RWPE2 (cell line): ENCODE data around the gene INPP5A.

Experiments used
- ATAC-seq: fragments of 200-7000 bp; cut with Tn5 transposase; 3 replicates; pipeline ENCODE4 v1.9.1; 2021; ENCODE audit warnings: low read depth
- DNase-seq: peaks from one replicate; pipeline ENCODE4 v3.0.0-alpha.2; 2020; ENCODE audit warnings: low spot score
- H3K27ac ChIP-seq: fragments of 450-650 bp; 2 replicates; pipeline ENCODE4 v1.5.1; 2017; ENCODE audit warnings: mild to moderate bottlenecking; ENCODE audit not compliant: poor library complexity, severe bottlenecking
- H3K27me3 ChIP-seq: fragments of 250-450 bp; sonication (Bioruptor Pico); 2 replicates; pipeline ENCODE4 v1.5.1; 2021; ENCODE audit warnings: mild to moderate bottlenecking, moderate library complexity; ENCODE audit not compliant: insufficient read depth, poor library complexity, severe bottlenecking
- H3K36me3 ChIP-seq: fragments of 250-450 bp; sonication (Bioruptor Pico); 2 replicates; pipeline ENCODE4 v1.5.1; 2020; ENCODE audit warnings: low read depth, mild to moderate bottlenecking, moderate library complexity
- H3K4me1 ChIP-seq: fragments of 250-450 bp; sonication (Bioruptor Pico); 2 replicates; pipeline ENCODE4 v1.5.1; 2021; ENCODE audit warnings: mild to moderate bottlenecking, moderate library complexity; ENCODE audit not compliant: insufficient read depth, poor library complexity, severe bottlenecking
- H3K4me3 ChIP-seq: fragments of 250-450 bp; sonication (Bioruptor Pico); 2 replicates; pipeline ENCODE4 v1.5.1; 2021; ENCODE audit warnings: mild to moderate bottlenecking, moderate library complexity; ENCODE audit not compliant: severe bottlenecking
- H3K9me3 ChIP-seq: fragments of 250-450 bp; sonication (Bioruptor Pico); 2 replicates; pipeline ENCODE4 v1.5.1; 2021; ENCODE audit warnings: mild to moderate bottlenecking, moderate library complexity; ENCODE audit not compliant: severe bottlenecking
- TF ChIP-seq, protein P1 (sequence below): fragments of 450-650 bp; IDR thresholded peaks from one replicate; pipeline ENCODE4 v1.5.1; 2017; ENCODE audit warnings: mild to moderate bottlenecking, moderate library complexity; ENCODE audit not compliant: poor library complexity, severe bottlenecking

INPP5A gene

DNA sequence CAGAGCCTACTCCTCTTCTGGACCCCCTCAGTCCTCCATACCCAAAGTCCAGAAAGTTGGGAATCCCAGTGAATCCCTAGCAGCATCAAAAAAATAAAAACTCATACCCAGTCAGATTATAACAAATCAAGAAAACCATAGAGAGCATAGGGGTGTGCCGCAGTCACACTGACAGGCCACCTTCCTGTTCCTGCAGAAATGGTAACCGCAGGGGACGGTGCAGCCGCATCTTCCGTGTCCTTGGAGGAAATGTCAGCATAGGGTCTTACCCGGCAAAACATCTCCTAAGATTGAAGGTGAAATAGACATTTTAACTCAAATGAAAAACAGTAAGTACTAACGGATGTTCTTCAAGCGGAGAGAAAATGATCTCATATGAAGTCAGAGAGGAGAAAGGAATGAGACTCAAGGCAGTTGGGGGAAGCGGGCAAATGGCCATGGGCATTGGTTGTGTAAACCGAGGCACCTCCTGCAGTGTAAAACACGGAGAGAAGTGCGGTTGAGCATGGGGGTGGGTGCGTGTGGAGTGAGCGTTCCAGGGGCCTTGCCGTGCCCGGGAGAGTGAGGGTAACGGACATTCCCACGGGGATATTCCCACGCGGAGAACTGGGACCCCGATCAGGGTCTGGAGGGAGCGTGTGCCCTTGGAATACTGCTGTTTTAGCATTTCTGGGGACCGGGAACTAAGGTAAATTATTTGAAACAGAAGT is 137.6 kb downstream of the INPP5A start:
- TF ChIP-seq, protein P1, sequence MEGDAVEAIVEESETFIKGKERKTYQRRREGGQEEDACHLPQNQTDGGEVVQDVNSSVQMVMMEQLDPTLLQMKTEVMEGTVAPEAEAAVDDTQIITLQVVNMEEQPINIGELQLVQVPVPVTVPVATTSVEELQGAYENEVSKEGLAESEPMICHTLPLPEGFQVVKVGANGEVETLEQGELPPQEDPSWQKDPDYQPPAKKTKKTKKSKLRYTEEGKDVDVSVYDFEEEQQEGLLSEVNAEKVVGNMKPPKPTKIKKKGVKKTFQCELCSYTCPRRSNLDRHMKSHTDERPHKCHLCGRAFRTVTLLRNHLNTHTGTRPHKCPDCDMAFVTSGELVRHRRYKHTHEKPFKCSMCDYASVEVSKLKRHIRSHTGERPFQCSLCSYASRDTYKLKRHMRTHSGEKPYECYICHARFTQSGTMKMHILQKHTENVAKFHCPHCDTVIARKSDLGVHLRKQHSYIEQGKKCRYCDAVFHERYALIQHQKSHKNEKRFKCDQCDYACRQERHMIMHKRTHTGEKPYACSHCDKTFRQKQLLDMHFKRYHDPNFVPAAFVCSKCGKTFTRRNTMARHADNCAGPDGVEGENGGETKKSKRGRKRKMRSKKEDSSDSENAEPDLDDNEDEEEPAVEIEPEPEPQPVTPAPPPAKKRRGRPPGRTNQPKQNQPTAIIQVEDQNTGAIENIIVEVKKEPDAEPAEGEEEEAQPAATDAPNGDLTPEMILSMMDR = no peak
- ATAC-seq = no peak
- H3K27me3 ChIP-seq = no peaks in the 10 kb centered on the region

DNA sequence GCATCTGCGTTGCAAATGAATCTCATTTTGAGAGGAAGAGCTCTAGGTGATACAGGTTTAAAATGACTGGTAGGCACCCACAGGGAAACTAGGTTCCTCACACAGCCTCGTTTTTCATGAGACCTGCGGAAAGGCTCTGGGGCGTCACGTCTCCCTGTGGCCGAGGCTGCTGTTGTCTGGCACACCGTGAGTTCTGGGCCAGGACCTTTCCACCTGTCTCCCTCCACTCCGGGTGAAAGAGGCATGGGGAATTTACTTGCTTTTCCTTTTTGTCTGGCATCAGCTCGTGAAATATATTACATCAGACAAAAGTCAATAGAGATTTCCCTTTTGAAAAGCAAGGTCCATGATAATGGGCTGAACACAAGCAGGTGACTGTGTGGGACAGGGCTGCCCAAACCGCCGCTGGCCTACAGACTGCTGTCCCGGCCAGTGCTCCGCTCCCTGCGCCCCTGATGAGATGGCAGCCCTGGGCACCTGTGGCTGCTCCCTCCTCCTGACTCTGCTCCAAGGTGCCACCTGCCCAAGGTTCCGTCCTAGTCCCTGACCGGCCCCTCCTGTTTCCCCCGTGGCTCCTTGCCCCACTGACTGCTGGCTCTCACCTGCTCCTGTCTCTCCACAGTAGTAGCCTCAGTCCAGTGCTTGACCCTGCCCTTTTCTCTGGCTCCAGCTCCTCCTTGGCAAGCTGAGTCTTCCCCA is 138.8 kb downstream of the INPP5A start:
- Histone ChIP-seq H3K36me3 (0 out of 2 replicates have a peak, but pooled peaks cover 3% of the 10 kb centered on the region), H3K9me3 (no peaks in the 10 kb centered on the region), H3K4me1 (no peaks in the 10 kb centered on the region), H3K27me3 (no peaks in the 10 kb centered on the region), H3K4me3 (no peak overlapping the region), H3K27ac (no peak overlapping the region)
- DNase-seq (peak; percentile 8), ATAC-seq (no peak)
- TF ChIP-seq, protein P1 = no peak

More for the DNA sequence above, 137.6 kb downstream of the INPP5A start:
- Histone ChIP-seq H3K4me3 (no peak overlapping the region), H3K9me3 (no peaks in the 10 kb centered on the region), H3K27ac (no peak overlapping the region), H3K36me3 (0 out of 2 replicates have a peak, but pooled peaks cover 3% of the 10 kb centered on the region), H3K4me1 (no peaks in the 10 kb centered on the region)
- peak; percentile 31 for DNase-seq

DNA sequence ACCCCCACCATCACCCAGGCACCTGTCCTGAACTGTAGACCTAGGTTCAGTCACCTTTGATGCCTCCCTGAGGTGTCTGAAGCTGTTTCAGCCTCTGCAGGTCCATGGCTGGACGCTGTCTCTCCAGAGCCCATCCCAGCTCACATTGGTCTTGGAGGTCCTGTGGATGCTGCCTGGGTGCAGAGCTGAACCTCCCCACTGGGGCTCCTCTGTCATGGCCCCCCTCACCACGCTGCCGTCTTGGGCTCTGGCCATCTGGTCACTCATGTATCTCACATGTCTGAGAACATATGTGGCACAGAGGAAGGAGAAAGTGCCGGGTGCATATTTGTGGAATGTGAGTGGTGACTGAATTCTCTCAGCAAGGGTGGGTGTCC is 139.5 kb downstream of the INPP5A start:
- Histone ChIP-seq H3K27ac (no peak overlapping the region), H3K4me1 (no peaks in the 10 kb centered on the region), H3K9me3 (no peaks in the 10 kb centered on the region), H3K4me3 (no peak overlapping the region), H3K36me3 (no peaks in the 10 kb centered on the region), H3K27me3 (no peaks in the 10 kb centered on the region)
- no peak for ATAC-seq
- TF ChIP-seq, protein P1 = no peak
- peak; percentile 13 for DNase-seq

DNA sequence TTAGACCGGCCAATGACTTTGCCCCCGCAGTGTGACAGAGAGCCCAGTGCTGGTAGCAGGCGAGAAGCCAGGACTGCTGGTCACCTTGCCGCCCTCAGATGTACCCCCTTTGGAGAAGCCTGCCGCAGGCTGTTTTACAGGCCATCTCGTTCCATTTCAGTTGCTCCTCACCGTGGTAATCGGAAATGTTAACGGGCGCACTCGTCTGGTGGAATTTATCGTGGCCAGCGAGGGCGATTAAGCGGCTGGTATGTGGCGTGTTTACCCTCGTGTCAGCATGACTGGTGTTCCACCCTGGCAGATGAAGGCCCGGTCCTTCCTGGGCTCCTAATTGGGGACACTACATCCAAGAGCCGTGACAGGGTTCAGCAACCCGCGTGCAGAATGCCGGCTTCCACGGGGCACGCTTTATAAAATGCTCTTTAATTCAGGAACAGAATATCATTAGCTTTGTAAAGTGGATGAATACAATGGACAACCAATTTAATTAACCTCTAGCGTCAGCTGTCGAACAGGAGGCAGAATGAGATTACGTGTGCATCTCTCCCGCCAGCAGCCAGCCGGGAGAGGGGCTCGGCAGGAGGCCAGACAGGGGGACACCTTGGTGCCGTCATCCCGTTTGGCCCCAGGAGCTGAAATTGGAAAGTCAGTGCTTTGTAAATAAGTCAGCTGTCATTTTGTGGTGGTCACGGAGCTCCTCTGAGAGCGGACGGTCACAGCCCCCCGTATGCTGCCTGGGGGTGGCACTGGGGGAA is 140.1 kb downstream of the INPP5A start:
- DNase-seq (peak; percentile 35), ATAC-seq (no peak)
- TF ChIP-seq, protein P1 = no peak
- no peaks in the 10 kb centered on the region for H3K27me3 ChIP-seq
- no peaks in the 10 kb centered on the region for H3K4me1 ChIP-seq
- no peak overlapping the region for H3K4me3 ChIP-seq
- no peaks in the 10 kb centered on the region for H3K36me3 ChIP-seq
- H3K27ac ChIP-seq = no peak overlapping the region
- H3K9me3 ChIP-seq = no peaks in the 10 kb centered on the region
